DMS 273 (cell line): ENCODE measurements around the gene AKR1C2.
"Not testable (repeated sequence)": the region's sequence is repeated elsewhere in the genome, so short reads cannot be mapped to it uniquely, and the experiment has no call there.

Experiments
- DNase-seq: peaks from one replicate; lab custom pipeline; 2025; ENCODE audit not compliant: unreplicated experiment; lab: John Stamatoyannopoulos, UW

The AKR1C2 gene

DNA sequence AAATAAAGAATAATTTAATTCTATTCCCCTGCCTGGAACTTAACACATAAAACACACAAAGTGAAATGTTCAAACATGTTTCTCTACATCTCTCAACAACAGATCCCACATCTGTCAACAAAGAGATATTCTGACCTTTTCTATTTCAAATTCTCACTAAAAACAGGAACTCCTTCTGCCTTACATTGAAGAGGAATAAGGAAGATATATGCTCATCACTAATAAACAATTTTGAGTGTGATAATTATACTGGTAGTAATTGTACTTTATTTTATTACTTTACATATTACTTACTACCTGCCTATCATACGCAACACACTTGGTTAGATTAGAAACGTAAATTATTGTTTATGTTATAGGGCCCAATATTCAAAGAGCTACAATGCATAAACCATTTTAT is 13.4 kb downstream of the AKR1C2 start:
- no peak for DNase-seq

GRCh38 chr10:4988000-4988641 is 15.5 kb downstream of the AKR1C2 start:
- not testable (repeated sequence) for DNase-seq

DNA sequence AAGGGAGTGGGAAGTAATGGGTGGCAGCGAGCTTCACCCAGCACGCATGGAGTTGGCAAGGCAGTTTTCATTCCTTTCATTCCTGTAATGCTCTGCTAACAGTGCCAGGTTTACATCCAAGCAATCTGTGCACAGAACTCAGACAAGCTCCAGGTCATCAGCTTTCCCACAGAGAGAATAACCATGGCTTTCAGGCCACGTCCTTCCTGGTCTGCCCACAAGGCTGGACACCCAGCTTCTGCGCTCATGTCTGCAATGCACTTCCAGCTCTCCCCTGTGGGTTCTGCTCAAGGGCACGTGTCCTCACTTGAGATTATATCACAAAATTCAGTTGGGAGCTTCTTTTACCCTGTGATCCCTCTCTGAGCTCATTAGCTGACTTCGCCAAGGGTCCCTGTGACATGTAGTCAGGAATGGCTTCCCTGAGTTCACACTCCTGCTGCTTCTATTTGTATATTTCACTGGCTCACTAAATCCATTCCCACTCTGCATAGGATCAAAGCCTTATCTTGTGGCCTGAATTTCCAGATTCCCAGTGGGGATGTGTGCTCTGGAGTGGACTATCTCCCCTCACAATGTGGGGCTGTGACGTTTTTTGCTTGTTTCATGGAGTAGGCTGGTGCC is 18.6 kb downstream of the AKR1C2 start:
- DNase-seq, result no peak

DNA sequence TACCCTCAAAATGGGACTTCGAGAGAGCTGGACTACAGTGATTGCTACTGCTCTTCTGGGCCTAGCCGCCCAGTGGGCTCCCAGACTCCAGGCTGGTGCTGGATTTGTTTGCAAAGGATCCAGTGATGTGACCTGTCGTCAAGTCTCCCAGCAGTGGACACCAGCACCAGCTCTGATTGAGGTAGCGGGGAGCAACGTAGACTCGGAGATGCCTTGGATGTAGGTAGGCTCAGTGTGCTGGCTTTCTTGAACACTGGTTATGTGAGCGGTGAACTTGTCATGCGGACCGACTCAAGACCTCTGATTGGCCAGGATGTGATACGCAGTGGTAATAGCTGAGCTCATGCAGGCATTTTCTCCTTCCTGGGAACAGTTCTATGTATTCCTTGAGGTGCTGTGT is 19.4 kb downstream of the AKR1C2 start:
- DNase-seq, result no peak

- no peak for DNase-seq
Measured at GRCh38 chr10:4983615-4984216, 19.9 kb downstream of the AKR1C2 start.

DNA sequence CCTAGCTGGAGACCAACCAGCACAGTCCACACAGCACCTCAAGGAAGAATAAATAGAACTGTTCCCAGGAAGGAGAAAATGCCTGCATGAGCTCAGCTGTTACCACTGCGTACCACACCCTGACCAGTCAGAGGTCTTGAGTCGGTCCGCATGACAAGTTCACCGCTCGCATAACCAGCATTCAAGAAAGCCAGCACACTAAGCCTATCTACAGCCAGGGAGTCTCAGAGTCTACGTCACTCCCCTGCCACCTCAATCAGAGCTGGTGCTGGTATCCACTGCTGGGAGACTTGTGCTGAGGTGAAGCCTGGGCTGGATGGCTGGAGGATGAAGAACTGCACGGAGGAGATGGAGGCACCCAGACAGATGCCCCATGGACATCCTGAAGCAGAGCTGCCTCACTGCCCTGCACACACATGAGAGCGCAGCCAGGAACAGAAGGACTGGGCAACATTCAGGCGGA is 20.9 kb downstream of the AKR1C2 start:
- no peak for DNase-seq

DNA sequence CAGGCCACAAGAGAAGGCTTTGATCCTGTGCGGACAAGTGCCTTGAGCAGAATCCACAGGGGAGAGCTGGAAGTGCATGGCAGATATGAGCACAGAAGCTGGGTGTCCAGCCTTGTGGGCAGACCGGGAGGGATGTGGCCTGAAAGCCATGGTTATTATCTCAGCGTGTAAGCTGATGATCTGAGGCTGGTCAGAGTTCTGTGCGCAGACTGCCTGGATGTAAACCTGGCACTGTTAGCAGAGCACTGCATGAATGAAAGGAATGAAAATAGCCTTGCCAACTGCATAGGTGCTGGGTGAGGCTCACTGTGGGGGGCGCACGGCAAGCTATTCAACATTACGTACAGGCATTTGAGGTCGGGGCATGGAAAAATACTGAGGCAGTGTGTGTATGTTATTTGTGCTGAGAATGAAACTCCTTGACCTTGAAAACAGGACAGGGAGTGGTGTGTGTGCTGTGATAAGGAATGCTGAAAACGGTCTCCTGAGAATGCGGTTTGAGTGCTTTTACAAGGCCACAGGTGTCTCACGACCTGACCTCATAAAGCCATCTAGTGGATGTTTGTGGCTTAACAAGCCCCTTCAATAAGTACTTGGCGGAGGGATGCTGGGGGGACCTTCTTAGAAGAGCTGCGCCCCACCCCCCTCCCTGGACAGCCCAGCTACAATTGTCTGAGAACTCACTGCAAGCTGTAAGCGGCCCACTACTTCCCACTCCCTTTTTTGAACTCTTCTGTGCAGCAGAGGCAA is 21.8 kb downstream of the AKR1C2 start:
- peak; percentile 35 for DNase-seq

GRCh38 chr10:4980793-4981192 is 22.9 kb downstream of the AKR1C2 start:
- no peak for DNase-seq

GRCh38 chr10:4978870-4979269 is 24.8 kb downstream of the AKR1C2 start:
- no peak for DNase-seq

DNA sequence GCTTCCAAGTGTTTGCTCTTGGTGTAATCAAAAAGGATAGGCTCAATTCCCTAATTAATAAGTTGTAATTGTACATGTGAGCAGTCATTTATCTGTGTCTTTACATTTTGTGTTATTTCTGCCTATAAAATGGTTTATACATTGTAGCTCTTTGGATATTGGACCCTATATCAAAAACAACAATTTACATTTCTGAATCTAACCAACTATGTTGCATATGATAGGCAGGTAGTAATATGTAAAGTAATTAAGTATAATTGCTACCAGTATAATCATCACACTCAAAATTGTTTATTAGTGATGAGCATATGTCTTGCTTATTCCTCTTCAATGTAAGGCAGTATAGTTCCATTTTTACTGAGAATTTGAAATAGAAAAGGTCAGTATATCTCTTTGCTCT is 26.6 kb downstream of the AKR1C2 start:
- no peak for DNase-seq

- not testable (repeated sequence) for DNase-seq
Measured at GRCh38 chr10:4974400-4974799, 29.3 kb downstream of the AKR1C2 start.

DNA sequence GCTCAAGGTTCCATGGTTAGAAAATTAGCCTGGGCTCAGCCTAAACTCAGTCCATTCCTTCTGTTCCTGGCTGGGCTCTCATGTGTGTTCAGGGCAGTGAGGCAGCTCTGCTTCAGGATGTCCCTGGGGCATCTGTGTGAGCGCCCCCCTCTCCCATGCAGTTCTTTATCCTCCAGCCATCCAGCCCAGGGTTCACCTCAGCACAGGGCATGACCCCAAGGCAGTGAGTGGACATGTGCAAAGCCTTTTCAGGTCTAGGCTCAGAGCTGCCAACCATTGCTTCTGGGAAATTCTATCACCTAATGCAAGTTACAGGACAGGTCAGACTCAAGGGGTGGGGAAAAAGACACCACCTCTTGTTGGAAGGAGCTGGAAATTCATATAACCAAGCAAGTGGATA is 30.4 kb downstream of the AKR1C2 start:
- DNase-seq, result not testable (repeated sequence)

GRCh38 chr10:4972369-4973142 is 31.1 kb downstream of the AKR1C2 start:
- not testable (repeated sequence) for DNase-seq

DNA sequence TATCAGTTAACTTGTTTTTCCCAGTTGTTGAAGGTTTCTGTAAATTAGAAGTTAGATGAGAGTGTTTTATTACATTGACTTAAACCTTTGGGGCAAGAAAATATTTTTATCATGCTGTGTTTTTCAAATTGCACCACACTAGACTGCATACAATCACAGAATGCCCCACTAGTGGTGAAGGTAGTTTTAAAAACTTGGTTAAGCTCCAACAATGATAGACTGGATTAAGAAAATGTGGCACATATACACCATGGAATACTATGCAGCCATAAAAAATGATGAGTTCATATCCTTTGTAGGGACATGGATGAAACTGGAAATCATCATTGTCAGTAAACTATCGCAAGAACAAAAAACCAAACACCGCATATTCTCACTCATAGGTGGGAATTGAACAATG is 33.3 kb downstream of the AKR1C2 start:
- DNase-seq, result not testable (repeated sequence)

DNA sequence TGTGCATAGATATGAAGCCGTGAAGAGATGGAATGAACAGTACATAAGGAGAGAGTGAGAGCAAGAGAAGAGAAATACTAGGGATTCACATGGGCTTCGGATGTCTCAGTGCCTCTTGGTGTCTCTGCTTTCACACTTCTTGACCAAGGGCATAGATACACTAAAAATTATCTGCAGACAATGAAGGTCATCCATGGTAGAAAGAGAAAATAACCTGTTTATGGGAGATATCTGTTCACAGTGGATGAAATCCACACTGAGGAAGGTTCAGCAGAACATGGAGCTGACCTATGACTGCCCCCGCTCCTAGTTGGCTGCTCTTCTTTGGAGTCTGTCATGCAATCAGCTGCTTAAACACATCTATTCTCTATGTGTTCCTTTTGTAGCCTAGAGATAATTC is 34.4 kb downstream of the AKR1C2 start:
- not testable (repeated sequence) for DNase-seq

DNA sequence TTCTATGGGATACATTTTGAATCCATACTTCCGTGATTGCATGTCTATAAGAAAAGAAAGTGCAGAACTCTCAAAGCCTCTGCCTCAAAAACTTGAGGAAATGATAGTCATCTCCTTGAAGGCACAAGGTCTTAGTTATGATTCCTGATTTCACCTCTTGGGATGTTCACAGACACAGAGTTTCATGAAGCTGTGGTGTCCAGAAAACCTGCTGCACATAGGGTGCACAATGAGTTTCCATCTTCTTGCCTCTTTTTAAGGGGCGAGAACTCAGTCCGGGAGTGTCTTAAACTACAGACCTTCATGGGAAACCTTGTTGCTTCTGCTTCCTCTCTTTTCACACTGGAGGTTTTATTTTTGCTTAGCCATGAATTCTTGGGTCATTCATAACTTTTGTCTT is 36.5 kb downstream of the AKR1C2 start:
- not testable (repeated sequence) for DNase-seq

- DNase-seq, result not testable (repeated sequence)
Measured at GRCh38 chr10:4965763-4966162, 37.9 kb downstream of the AKR1C2 start.

DNA sequence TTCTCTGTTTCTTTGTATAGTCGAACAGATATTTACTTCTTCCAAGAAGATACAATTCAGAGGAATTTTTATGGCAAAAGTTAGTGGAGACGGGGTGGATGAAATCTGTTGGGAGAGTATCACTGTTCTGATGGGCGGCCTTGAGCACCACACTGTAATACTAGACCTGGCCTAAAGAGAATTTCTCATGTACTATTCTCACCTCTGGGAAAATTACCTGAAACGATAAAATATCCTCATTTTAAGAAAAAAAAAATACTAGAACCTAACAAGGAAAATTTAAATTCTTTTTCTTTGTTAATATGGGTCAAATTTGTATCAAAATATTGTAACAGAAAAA is 39.9 kb downstream of the AKR1C2 start:
- DNase-seq, result not testable (repeated sequence)

GRCh38 chr10:4962876-4963814 is 40.5 kb downstream of the AKR1C2 start, which contains the start of gene AKR1C1:
Gene AKR1C1, plus strand, starts transcription at chr10:4963415. Its CDS starts 30 bp downstream, at chr10:4963445.
- DNase-seq, result not testable (repeated sequence)

GRCh38 chr10:4962308-4962707 is 41.3 kb downstream of the AKR1C2 start:
- DNase-seq, result not testable (repeated sequence)
